Kidney glomerular epithelial cell (primary cell): ENCODE data around the gene TLL2.

ENCODE experiments used
- DNase-seq: peaks from one replicate; lab custom pipeline; 2025; lab: John Stamatoyannopoulos, UW

Gene TLL2

GRCh38 chr10:96321822-96322221 is 191.9 kb downstream of the TLL2 start:
- no peak for DNase-seq

DNA sequence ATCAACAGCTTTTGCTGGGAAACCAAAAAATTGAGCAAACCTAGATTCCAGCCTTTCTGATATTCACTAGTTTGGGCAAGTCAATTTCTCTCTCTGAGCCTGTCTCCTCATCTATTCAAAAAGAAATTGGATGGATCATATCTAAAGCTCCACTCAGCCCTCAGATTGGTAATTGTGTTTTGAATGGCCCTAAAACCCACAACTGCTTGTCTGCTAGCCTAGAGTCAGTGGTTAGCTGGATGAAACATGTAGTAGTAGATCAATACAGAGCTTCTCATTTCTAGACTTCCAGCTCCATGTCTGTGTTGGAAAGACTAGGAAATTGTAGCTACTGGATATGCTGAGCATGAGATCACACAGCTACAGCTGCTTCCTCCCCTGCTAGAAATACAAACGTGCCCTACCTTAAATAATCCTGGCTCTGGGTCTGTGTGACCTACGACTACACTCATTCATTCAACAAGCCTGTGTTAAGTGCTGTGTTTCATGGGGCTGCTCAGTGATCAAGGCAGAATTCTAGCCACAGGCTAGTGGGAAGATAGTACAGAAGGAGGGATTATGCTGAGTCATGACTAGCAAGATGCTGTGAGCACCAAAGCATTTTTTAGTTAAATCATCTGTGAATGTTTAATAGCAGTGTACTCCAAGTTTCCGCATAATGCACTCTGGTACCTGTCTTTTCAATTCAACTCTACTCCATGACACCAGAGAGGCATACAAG is 193.8 kb downstream of the TLL2 start:
- peak; percentile 50 for DNase-seq

DNA sequence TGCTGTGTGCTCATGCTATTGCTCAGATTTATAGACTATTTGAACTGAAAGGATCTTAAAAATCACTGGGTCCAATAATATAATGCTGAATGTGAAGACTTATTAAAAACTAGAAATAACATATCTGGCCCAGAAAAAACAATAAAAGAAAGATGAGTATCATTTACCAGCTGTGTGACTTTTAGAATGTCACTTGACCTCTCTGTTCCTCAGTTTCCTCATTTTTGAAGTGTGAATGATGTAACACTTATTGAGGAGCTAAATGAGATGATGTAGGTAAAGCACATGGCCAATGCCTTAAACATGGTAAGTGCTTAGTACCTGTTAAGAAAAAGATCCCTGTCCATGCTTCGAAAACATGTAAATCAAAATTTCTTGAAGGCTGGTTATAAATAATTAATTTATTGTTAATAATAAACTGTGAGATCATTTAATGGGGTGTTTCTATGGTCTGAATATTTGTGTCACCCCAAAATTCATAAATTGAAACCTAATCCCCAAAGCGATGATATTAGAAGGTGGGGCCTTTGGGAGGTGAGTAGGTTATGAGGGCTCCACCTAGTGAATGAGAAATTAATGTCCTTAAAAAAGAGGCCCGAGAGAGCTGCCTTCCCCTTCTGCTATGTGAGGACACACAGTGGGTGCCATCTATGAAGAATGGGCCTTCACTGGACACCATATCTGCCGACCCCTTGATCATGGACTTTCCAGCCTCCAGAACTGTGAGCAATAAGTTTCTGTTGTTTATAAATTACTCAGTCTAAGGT is 196.5 kb downstream of the TLL2 start:
- DNase-seq, result no peak
